Fibroblast of lung (primary cell): ENCODE data around the gene IFNG-AS1. TPM values are rescaled to one million over a fixed set of nuclear protein-coding genes. Genes with fewer than 3 reads are reported as not detected.

ENCODE experiments used
- DNase-seq, 2 donors: peaks; one replicate each; pipeline versions ENCODE4 v3.0.0 to v3.0.0-alpha.2; 2010; ENCODE audit warnings: low read depth in 2 of 2
- H2AFZ ChIP-seq: 2 replicates; pipeline ENCODE4 v1.5.1; 2012; ENCODE audit warnings: low read length, control low read depth, inconsistent platforms
- H3K27ac ChIP-seq: 2 replicates; pipeline ENCODE4 v1.5.1; 2011; ENCODE audit warnings: low read length, control low read depth; ENCODE audit not compliant: insufficient read depth
- H3K27me3 ChIP-seq: 2 replicates; pipeline ENCODE4 v1.5.1; 2011; ENCODE audit warnings: mild to moderate bottlenecking, low read length; ENCODE audit not compliant: control insufficient read depth, insufficient read depth
- H3K36me3 ChIP-seq: 2 replicates; pipeline ENCODE4 v1.5.1; 2011; ENCODE audit warnings: low read length; ENCODE audit not compliant: control insufficient read depth, insufficient read depth
- H3K4me1 ChIP-seq: 2 replicates; pipeline ENCODE4 v1.5.1; 2011; ENCODE audit warnings: low read length; ENCODE audit not compliant: control insufficient read depth, insufficient read depth; ENCODE audit errors: extremely low read depth
- H3K4me2 ChIP-seq: 2 replicates; pipeline ENCODE4 v1.5.1; 2011; ENCODE audit warnings: low read length, control low read depth; ENCODE audit not compliant: insufficient read depth; ENCODE audit errors: extremely low read depth
- H3K4me3 ChIP-seq, 4 experiments: fragments of 200-600 bp in 1 of 4; sonication (generic) in 1 of 4; replicated peaks in 1 of 4; 2 replicates each; pipeline ENCODE4 v1.5.1; 2011 to 2016; ENCODE audit warnings: low read length in 4 of 4, low read depth in 3 of 4, mild to moderate bottlenecking in 3 of 4, control low read depth in 2 of 4, inconsistent platforms in 1 of 4, mixed read lengths in 1 of 4; ENCODE audit not compliant: insufficient read depth in 1 of 4; ENCODE audit errors: control extremely low read depth in 1 of 4
- H3K79me2 ChIP-seq: 2 replicates; pipeline ENCODE4 v1.5.1; 2012; ENCODE audit warnings: mild to moderate bottlenecking, low read length, inconsistent platforms; ENCODE audit not compliant: control insufficient read depth, insufficient read depth
- H3K9ac ChIP-seq: 2 replicates; pipeline ENCODE4 v1.5.1; 2011; ENCODE audit warnings: mild to moderate bottlenecking, low read length, control low read depth; ENCODE audit not compliant: insufficient read depth
- H3K9me3 ChIP-seq: 2 replicates; pipeline ENCODE4 v1.5.1; 2012; ENCODE audit warnings: low read depth, low read length; ENCODE audit not compliant: control insufficient read depth, insufficient read depth
- H4K20me1 ChIP-seq: 2 replicates; pipeline ENCODE4 v1.5.1; 2011; ENCODE audit warnings: low read length; ENCODE audit not compliant: control insufficient read depth, insufficient read depth; ENCODE audit errors: extremely low read depth
- EZH2 ChIP-seq: IDR thresholded peaks from 2 replicates; pipeline ENCODE4 v1.5.1; 2012; ENCODE audit warnings: low read length, control low read depth, mild to moderate bottlenecking; ENCODE audit errors: missing control alignments
- polyA plus RNA-seq, 2 donors: library from polyadenylated mRNA; depleted of rRNA in 1 of 2; stranded (reverse) in 1 of 2; unstranded in 1 of 2; fragments of >200 nt; gene quantifications; 2 replicates each; pipeline ENCODE4 v1.2.1, GENCODE V29; 2011 to 2012; ENCODE audit warnings: missing spikeins in 1 of 2
- total RNA-seq: library from RNA; depleted of rRNA; stranded (reverse); fragments of >200 nt; gene quantifications from 2 replicates; pipeline ENCODE4 v1.2.1, GENCODE V29; 2014
- TF ChIP-seq, protein P1 (sequence below), 2 donors: IDR thresholded peaks in 1 of 2; conservative IDR thresholded peaks in 1 of 2; 1 replicate in 1 of 2; 2 replicates in 1 of 2; pipeline ENCODE4 v1.5.1; 2011 to 2012; ENCODE audit warnings: low read length in 2 of 2, control low read depth in 1 of 2, inconsistent platforms in 1 of 2, low read depth in 1 of 2, mild to moderate bottlenecking in 1 of 2

The IFNG-AS1 gene
- total and polyA plus RNA-seq, 2 donors (not counting 1 experiment from before 2014, with no cell fraction given): not detected

DNA sequence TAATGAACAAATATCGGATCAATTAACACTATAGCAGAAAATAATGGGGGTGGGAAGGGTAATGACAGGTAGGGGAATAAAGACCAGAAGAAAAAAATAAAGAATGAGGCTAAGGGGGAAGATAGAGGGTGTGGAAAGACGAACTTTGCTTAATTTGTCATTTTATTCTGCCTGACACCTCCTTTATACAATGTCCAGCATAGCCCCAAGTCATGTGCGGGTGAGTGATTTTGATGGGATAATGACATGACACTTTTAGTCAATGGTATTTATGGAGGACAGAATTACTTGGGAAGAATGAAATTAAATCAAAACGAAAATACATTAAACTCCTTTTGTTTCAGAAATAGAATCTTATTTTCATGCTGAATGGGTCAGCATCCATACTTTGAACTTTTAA is 20.5 kb upstream of the IFNG-AS1 start:
- H3K36me3 ChIP-seq: no peaks in the 10 kb centered on the region
- H3K27me3 ChIP-seq: no peaks in the 10 kb centered on the region
- DNase-seq: no peak
- H3K79me2 ChIP-seq: no peaks in the 10 kb centered on the region
- TF ChIP-seq, protein P1, sequence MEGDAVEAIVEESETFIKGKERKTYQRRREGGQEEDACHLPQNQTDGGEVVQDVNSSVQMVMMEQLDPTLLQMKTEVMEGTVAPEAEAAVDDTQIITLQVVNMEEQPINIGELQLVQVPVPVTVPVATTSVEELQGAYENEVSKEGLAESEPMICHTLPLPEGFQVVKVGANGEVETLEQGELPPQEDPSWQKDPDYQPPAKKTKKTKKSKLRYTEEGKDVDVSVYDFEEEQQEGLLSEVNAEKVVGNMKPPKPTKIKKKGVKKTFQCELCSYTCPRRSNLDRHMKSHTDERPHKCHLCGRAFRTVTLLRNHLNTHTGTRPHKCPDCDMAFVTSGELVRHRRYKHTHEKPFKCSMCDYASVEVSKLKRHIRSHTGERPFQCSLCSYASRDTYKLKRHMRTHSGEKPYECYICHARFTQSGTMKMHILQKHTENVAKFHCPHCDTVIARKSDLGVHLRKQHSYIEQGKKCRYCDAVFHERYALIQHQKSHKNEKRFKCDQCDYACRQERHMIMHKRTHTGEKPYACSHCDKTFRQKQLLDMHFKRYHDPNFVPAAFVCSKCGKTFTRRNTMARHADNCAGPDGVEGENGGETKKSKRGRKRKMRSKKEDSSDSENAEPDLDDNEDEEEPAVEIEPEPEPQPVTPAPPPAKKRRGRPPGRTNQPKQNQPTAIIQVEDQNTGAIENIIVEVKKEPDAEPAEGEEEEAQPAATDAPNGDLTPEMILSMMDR (conservative IDR thresholded peaks at IDR 0.05 in 1 of 2, IDR thresholded peaks at IDR 0.05 in 1 of 2; ENCODE audit: low read depth in 1 of 2, low read length in 2 of 2): no peak
- TF ChIP-seq EZH2: no peak
- no peak overlapping the region for H3K9ac ChIP-seq
- no peak overlapping the region for H3K4me2 ChIP-seq
- no peaks in the 10 kb centered on the region for H3K4me1 ChIP-seq
- H4K20me1 ChIP-seq: no peaks in the 10 kb centered on the region
- no peak overlapping the region for H3K4me3 ChIP-seq
- no peak overlapping the region for H3K27ac ChIP-seq
- no peaks in the 10 kb centered on the region for H3K9me3 ChIP-seq
- H2AFZ ChIP-seq: no peak overlapping the region

DNA sequence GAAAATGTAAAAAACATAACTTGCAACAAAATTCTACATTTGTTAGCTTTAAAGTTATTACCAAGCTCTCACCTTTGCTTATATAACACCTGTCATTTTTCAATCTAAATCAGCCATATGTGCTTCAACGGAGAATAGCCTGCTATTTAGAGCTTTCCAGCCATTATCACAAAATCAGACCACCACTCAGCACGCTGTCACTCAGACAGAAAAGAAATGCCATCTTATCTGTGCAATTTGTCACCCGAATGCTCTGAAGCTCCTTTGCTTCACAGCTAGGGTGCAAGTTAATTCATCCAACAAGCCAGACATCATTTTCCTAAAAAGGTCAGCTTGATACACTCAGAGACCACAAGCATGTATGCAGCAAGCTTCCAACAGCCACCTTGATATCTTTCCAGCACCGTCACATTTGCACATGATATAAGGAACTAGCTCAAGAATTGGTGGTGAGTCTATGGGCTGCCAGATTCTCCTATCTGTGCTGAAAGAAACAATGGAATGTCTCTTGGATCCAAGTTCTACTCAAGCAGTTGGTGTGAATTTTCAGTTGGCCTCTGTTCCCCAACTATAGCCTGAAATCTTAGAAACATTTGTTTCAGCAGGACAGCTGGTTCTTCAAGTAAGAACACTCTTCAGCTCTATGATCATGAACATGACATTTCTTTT is 20.0 kb upstream of the IFNG-AS1 start:
- TF ChIP-seq, protein P1 (conservative IDR thresholded peaks at IDR 0.05 in 1 of 2, IDR thresholded peaks at IDR 0.05 in 1 of 2; ENCODE audit: low read depth in 1 of 2, low read length in 2 of 2): no peak
- TF ChIP-seq EZH2: no peak
- Histone ChIP-seq H3K4me1 (no peaks in the 10 kb centered on the region), H3K27ac (no peak overlapping the region), H3K36me3 (no peaks in the 10 kb centered on the region), H3K79me2 (no peaks in the 10 kb centered on the region), H3K9ac (no peak overlapping the region), H4K20me1 (no peaks in the 10 kb centered on the region), H2AFZ (no peak overlapping the region), H3K4me2 (no peak overlapping the region), H3K9me3 (no peaks in the 10 kb centered on the region), H3K4me3 (no peak overlapping the region), H3K27me3 (no peaks in the 10 kb centered on the region)
- peak in 1 of 2 donors; percentile 89 for DNase-seq

DNA sequence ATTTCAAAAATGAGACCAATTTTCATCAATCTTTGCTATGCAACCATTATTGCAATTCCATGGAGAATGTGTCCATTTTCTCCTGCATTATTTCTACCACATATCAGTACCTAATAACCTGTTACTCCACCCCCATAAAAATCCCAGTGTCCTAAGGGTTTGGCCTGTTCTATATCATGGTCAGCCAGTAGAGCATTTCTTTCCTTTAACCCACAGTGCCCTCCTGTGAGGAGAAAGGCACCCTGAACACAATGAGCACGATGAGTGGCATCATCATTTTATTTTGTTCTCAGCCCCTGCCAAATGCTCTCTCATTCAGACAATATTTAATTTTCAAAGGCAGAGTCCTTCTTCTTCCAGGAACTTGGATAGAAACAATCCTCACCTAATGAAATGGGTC is 11.6 kb upstream of the IFNG-AS1 start:
- Histone ChIP-seq H4K20me1 (no peaks in the 10 kb centered on the region), H3K9ac (no peak overlapping the region), H3K9me3 (no peaks in the 10 kb centered on the region), H3K36me3 (no peaks in the 10 kb centered on the region), H3K27ac (no peak overlapping the region), H3K4me2 (no peak overlapping the region), H2AFZ (no peak overlapping the region), H3K79me2 (no peaks in the 10 kb centered on the region), H3K4me1 (peaks cover 2% of the 10 kb centered on the region), H3K27me3 (peaks cover 3% of the 10 kb centered on the region), H3K4me3 (no peak overlapping the region)
- TF ChIP-seq, protein P1 (conservative IDR thresholded peaks at IDR 0.05 in 1 of 2, IDR thresholded peaks at IDR 0.05 in 1 of 2; ENCODE audit: low read depth in 1 of 2, low read length in 2 of 2): no peak
- TF ChIP-seq EZH2: no peak
- no peak for DNase-seq
